Activated naive CD4-positive, alpha-beta T cell treated with anti-CD3 and anti-CD28 coated beads for 36 hours (primary cell): ENCODE results near the gene TNFAIP6. TPM values are rescaled to one million over a fixed set of nuclear protein-coding genes. Genes with fewer than 3 reads are reported as not detected.
"Not testable (repeated sequence)": the region's sequence is repeated elsewhere in the genome, so short reads cannot be mapped to it uniquely, and the experiment has no call there.

Experiments used
- CTCF ChIA-PET: fragments of 350-600 bp; sonication (Branson Sonifier 250); formaldehyde crosslinking; loops from one replicate; lab custom pipeline; 2021; ENCODE audit warnings: antibody characterized with exemption; lab: Charles Lee
- DNase-seq: peaks from one replicate; pipeline ENCODE4 v3.0.0-alpha.2; 2020
- H3K27ac Mint-ChIP-seq: one replicate; pipeline ENCODE4 v1.8.0; 2021; ENCODE audit warnings: mild to moderate bottlenecking, mixed read lengths
- H3K27me3 Mint-ChIP-seq: one replicate; pipeline ENCODE4 v1.8.0; 2021; ENCODE audit warnings: low read depth, mixed read lengths
- H3K36me3 Mint-ChIP-seq: one replicate; pipeline ENCODE4 v1.8.0; 2021; ENCODE audit warnings: low read depth, mixed read lengths
- H3K4me1 Mint-ChIP-seq: one replicate; pipeline ENCODE4 v1.8.0; 2021; ENCODE audit warnings: low read depth, mixed read lengths
- H3K4me3 Mint-ChIP-seq: one replicate; pipeline ENCODE4 v1.8.0; 2021; ENCODE audit warnings: mild to moderate bottlenecking, moderate library complexity, mixed read lengths
- H3K9me3 Mint-ChIP-seq: one replicate; pipeline ENCODE4 v1.8.0; 2021; ENCODE audit warnings: mixed read lengths
- intact Hi-C: fragments of 100-400 bp; cut with micrococcal nuclease; formaldehyde crosslinking; loops from one replicate; pipeline ENCODE4 v1.15.1; 2023
- total RNA-seq, 2 experiments: library from RNA; stranded (reverse); gene quantifications; one replicate each; pipeline ENCODE4 v1.2.3, GENCODE V29; 2021

TNFAIP6 gene
- total RNA-seq, 2 experiments from 2014 or later = not detected

DNA sequence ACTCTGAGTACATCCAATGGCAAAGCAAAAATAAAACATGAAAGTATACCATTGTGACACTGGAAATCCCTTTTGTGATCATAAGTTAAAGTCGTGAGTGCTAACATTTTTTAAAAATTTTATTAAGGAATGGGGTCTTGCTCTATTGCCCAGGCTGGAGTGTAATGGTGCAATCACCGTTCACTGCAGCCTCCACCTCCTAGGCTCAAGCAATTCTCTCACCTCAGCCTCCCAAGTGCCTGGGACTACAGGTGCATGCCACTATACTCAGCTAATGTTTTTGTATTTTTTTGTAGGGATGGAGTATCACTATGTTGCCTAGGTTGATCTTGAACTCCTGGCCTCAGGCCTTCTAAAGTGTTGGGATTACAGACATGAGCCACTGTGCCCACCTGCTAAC lies 14.3 kb upstream of the TNFAIP6 start:
- Mint-ChIP-seq H3K4me1 (no peaks in the 10 kb centered on the region), H3K36me3 (peaks cover 3% of the 10 kb centered on the region), H3K27me3 (peaks cover 4% of the 10 kb centered on the region), H3K27ac (no peak overlapping the region), H3K9me3 (peaks cover 9% of the 10 kb centered on the region), H3K4me3 (no peak overlapping the region)
- DNase-seq = no peak
- CTCF ChIA-PET = interaction anchor here (0.6 kb wide), 1 partner anchor 295 kb away, joined by 3 read pairs; no protein-coding TSS in a partner anchor
- intact Hi-C loops = no loop called here

DNA sequence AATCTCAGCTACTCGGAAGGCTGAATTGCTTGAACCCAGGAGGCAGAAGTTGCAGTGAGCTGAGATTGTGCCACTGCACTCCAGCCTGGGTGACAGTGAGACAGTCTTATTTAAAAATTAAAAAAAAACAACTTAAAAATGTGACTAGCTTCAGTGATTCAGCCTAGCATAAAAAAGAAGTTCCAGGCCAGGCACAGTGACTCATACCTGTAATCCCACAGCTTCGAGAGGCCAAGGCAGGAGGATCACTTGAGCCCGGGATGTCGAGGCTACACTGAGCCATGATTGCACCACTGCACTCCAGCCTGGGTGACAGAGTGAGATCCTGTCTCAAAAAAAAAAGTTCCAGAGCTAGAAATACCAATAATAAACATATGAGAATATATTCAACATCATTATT lies 13.2 kb upstream of the TNFAIP6 start:
- H3K9me3 Mint-ChIP-seq, H3K27me3 Mint-ChIP-seq, H3K4me1 Mint-ChIP-seq, intact Hi-C loops, H3K36me3 Mint-ChIP-seq, CTCF ChIA-PET, H3K27ac Mint-ChIP-seq, H3K4me3 Mint-ChIP-seq, DNase-seq: not testable (repeated sequence)

DNA sequence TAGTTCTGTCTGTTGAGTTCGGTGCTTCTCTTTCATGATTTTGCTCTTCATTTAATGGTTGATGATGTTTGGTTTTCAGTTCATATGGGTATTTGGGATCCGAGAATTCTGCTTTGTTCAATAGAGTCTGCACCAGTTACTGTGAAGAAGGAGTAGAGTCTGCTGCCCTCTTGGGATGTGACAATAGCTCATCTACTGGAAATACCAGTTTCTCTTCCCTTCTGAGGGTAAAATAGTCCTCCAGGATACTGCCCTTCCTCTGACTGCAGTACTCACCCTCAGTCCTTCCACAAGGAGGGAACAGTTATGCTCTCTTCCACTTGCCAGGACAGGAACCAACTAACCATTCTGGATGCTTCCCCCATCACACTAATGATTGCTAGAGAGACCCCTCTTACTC lies 12.5 kb upstream of the TNFAIP6 start:
- H3K4me3 Mint-ChIP-seq = no peak overlapping the region
- H3K9me3 Mint-ChIP-seq = peaks cover 9% of the 10 kb centered on the region
- intact Hi-C loops = no loop called here
- CTCF ChIA-PET = no interaction called here
- no peaks in the 10 kb centered on the region for H3K4me1 Mint-ChIP-seq
- DNase-seq = no peak
- H3K27me3 Mint-ChIP-seq = peaks cover 4% of the 10 kb centered on the region
- peaks cover 3% of the 10 kb centered on the region for H3K36me3 Mint-ChIP-seq
- H3K27ac Mint-ChIP-seq = no peak overlapping the region

DNA sequence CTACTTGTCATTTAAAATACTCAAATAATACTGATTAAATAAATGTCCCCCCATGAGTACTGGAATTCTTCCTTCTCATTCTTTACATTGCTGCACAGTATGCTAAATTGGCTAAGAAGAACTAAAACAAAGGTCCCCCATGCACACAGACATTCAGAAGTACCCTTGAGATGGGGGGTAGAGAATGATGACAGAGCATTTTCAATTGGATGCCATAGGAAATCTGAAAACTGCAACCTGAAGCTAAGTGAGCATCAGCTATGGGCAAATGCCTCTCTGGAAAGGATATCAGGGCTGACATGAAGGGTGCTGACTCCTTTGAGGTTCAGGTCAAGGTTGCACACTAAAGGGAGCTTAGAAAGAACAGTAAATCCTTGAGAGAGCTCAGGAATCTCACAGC lies 10.1 kb upstream of the TNFAIP6 start:
- DNase-seq = no peak
- peaks cover 2% of the 10 kb centered on the region for H3K9me3 Mint-ChIP-seq
- H3K36me3 Mint-ChIP-seq = no peaks in the 10 kb centered on the region
- H3K27me3 Mint-ChIP-seq = no peaks in the 10 kb centered on the region
- CTCF ChIA-PET = no interaction called here
- H3K27ac Mint-ChIP-seq = no peak overlapping the region
- intact Hi-C loops = no loop called here
- no peaks in the 10 kb centered on the region for H3K4me1 Mint-ChIP-seq
- no peak overlapping the region for H3K4me3 Mint-ChIP-seq

DNA sequence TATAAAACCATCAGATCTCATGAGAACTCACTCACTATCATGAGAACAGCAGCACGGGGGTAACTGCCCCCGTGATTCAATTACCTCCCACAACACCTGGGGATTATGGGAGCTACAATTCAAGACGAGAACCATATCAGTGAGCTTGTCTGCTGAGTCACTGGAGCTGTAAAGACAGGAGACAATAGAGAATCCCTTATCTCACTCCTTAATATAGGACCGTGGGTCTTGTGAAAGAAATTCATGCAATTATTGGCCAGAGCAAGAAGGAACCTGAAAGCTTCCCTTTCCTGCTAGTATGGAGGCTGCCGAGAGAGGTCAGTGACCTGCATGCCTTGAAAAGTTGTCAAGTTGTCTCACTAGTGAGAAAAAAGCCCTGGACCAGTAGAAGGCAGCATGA lies 9.5 kb upstream of the TNFAIP6 start:
- intact Hi-C loops = no loop called here

DNA sequence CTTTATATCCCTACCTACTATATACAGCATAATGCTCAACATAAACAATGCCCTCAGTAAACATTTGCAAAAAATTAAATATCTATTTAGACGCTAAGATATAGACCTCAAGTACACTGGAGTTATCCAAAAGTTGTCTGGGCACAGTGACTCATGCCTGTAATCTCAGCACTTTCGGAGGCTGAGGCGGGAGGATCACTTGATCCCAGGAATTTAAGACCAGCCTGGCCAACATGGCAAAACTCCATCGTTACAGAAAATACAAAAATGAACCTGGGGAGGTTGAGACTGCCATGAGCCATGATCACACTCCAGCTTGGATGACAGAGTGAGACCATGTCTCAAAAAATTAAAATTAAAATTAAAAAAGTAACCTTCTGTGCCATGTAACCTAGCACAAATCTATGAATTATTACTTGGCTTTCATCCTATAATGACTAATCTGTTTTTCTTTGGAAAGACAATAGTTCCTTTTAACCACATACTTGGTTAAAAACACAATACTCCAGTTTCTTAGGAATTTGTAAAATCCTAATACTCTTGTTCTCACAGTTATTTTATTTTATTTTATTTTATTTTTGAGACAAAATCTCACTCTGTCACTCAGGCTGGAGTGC lies 6.7 kb upstream of the TNFAIP6 start:
- intact Hi-C loops = no loop called here
- DNase-seq = no peak
- CTCF ChIA-PET = no interaction called here

More for the DNA sequence above, 9.5 kb upstream of the TNFAIP6 start:
- CTCF ChIA-PET = no interaction called here
- Mint-ChIP-seq H3K27me3 (no peaks in the 10 kb centered on the region), H3K4me3 (no peak overlapping the region), H3K9me3 (peaks cover 2% of the 10 kb centered on the region), H3K36me3 (no peaks in the 10 kb centered on the region), H3K27ac (no peak overlapping the region), H3K4me1 (no peaks in the 10 kb centered on the region)
- no peak for DNase-seq

DNA sequence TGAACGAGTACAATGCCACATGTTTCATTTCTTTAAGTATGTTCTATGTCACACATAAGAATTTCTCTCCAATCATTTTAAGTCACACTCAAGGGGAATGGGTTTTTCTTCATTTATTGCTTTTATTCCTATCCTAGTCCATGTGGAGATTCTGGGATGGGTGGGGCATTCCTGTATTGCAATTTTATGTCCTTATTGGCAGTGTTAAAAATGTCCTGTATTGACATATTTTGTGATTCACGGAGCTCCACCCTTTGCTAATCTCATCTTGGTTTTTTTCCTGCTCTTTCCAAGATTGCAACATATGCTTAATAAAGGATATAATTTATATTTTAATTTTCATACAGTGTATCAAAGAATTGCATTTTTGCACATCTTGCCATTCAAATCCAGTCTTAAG lies 3.4 kb upstream of the TNFAIP6 start:
- CTCF ChIA-PET = no interaction called here
- Mint-ChIP-seq H3K27me3 (no peaks in the 10 kb centered on the region), H3K36me3 (no peaks in the 10 kb centered on the region), H3K4me3 (no peak overlapping the region), H3K4me1 (no peaks in the 10 kb centered on the region), H3K9me3 (no peaks in the 10 kb centered on the region), H3K27ac (no peak overlapping the region)
- DNase-seq = no peak
- intact Hi-C loops = no loop called here

More for the DNA sequence above, 6.7 kb upstream of the TNFAIP6 start:
- no peaks in the 10 kb centered on the region for H3K36me3 Mint-ChIP-seq
- no peaks in the 10 kb centered on the region for H3K4me1 Mint-ChIP-seq
- H3K9me3 Mint-ChIP-seq = no peaks in the 10 kb centered on the region
- H3K27ac Mint-ChIP-seq = no peak overlapping the region
- no peak overlapping the region for H3K4me3 Mint-ChIP-seq
- H3K27me3 Mint-ChIP-seq = no peaks in the 10 kb centered on the region

DNA sequence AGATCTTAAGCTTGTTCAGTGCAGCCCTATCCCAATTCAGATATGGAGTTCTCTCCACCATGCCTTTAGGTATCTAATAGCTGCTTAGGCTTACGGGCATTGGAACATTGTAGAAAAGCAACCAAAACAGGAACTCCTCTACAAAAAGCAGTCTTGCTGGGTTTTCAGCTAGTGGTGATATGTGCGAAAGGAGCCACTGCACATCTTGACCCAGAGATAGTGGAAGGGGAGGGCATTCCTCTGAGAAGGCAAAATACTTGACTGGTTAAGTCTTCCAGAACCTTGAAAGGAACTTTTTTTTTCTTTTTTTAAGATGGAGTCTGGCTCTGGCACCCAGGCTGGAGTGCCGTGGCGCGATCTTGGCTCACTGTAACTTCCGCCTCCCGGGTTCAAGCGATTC lies 2.6 kb upstream of the TNFAIP6 start:
- DNase-seq = no peak
- intact Hi-C loops = no loop called here
- no peaks in the 10 kb centered on the region for H3K36me3 Mint-ChIP-seq

DNA sequence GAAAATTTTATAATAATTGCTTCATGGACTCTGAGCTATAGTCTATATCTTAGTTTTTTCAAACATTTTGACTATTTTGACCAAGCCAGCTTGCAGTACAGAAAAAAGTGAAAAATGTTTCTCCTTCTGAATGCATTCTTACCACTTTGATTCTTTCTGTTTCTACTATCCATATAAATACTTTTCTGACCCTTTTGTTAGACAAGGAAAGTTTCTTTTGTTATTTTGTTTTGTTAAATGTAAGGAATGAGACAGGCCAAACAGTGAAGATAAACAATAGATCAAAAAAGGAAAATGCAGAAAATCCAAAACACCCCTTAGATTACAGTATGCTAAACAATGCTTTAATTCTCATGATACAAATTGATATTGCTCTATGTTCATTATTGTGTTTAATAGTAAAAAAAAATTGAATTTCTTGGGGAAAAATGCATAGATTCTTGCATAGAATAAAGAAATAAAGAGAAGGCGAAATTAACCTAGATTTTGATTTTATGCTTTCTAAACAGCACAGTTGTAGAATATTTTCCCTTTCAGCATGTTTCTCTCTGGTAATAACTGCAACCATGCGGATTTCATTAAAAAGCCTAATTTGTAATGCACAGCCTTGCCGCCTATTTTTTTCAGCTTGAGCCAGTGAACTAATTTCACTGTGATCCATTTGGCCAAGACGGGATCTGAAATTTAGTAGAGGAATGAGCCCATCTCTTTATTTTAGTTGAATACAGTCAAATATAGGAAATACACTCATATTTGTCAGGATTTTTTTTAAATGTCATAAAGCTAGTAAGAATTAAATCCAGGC lies 976 bp downstream of the TNFAIP6 start:
- intact Hi-C loops = no loop called here
- H3K9me3 Mint-ChIP-seq = no peaks in the 10 kb centered on the region
- H3K27ac Mint-ChIP-seq = no peak overlapping the region
- H3K4me3 Mint-ChIP-seq = no peak overlapping the region
- DNase-seq = no peak
- CTCF ChIA-PET = no interaction called here
- H3K36me3 Mint-ChIP-seq = no peaks in the 10 kb centered on the region
- H3K27me3 Mint-ChIP-seq = no peaks in the 10 kb centered on the region
- no peaks in the 10 kb centered on the region for H3K4me1 Mint-ChIP-seq

More for the DNA sequence above, 2.6 kb upstream of the TNFAIP6 start:
- H3K4me3 Mint-ChIP-seq = no peak overlapping the region
- no peaks in the 10 kb centered on the region for H3K9me3 Mint-ChIP-seq
- CTCF ChIA-PET = no interaction called here
- no peak overlapping the region for H3K27ac Mint-ChIP-seq
- no peaks in the 10 kb centered on the region for H3K4me1 Mint-ChIP-seq
- H3K27me3 Mint-ChIP-seq = no peaks in the 10 kb centered on the region

DNA sequence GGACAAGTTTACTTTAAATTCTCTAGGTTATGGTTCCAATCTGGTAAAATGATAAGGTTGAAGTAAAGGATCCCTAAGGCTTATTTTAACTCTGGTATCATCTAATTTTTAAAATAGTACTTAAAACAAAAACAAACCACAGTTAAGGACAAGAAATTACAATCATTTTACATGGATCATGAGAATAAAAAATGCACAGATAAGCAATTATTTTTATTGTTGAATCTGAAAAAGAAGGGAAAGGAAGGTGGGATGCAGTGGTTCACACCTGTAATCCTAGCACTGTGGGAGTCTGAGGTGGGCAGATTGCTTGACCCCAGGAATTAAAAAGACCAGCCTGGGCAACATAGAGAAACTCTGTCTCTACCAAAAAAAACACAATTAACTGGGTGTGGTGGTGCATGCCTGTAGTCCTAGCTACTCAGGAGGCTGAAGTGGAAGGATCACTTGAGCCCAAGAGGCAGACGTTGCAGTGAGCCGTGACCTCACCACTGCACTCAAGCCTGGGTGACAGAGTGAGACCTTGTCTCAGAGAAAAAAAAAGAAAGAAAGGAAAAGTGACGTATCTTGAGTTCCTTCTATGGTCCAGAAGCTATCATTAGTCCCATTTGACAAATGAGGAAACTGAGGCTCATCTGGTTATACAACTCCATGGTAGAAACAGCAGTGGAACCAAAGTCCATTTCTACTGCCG lies 2.5 kb downstream of the TNFAIP6 start:
- Mint-ChIP-seq H3K9me3 (no peaks in the 10 kb centered on the region), H3K4me1 (peaks cover 2% of the 10 kb centered on the region), H3K36me3 (no peaks in the 10 kb centered on the region), H3K27me3 (no peaks in the 10 kb centered on the region), H3K27ac (no peak overlapping the region), H3K4me3 (no peak overlapping the region)
- intact Hi-C loops = no loop called here
- DNase-seq = no peak
- CTCF ChIA-PET = no interaction called here

DNA sequence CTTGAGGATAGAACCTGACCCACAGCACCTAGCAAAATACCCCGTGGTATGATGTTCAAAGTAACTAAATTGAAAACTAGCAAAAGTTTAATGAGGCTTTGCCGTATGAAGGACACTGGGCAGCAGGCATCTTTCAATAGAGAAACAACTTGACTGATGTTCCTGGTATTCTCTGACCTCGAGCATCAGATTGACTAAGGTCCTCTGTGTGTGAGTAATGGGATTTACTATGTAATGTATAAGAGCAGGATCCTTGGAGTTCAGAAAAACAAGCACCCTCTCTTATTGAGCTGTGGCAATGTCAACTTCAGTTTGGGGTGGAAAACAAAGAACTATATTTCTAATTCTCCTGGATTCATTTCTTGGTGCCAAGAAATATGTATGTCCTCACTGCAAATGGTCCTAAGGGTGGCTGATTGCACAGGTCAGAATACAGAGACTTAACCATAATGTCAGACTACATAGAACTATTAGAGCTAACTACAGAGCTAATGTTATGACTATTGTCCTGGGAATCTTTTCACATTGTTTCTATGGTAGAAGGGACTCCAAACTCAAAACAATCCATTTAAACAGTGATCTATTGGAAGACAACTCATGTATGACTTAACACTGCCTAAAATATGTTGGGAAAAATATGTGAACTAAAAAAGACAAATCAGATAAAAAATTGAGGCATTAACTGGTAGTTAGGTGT lies 4.4 kb downstream of the TNFAIP6 start:
- CTCF ChIA-PET = no interaction called here
- H3K4me3 Mint-ChIP-seq = no peak overlapping the region
- intact Hi-C loops = no loop called here

DNA sequence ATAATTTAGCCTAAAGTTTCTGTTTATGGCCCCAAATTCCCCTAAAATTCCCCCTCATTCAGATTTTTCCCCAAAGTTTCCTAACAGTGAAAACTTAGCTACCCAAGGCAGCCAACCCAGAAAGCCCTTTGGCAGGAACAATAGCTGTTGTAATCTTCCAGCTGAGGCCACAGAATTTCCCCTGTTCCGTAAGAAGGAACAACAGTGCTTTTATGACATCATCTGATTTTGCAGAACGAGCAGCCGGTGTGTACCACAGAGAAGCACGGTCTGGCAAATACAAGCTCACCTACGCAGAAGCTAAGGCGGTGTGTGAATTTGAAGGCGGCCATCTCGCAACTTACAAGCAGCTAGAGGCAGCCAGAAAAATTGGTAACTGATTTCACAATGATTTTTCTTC lies 6.3 kb downstream of the TNFAIP6 start:
- Mint-ChIP-seq H3K27me3 (no peaks in the 10 kb centered on the region), H3K9me3 (no peaks in the 10 kb centered on the region), H3K4me3 (no peak overlapping the region), H3K4me1 (peaks cover 2% of the 10 kb centered on the region), H3K36me3 (no peaks in the 10 kb centered on the region), H3K27ac (peak overlapping the region; percentile 46)
- CTCF ChIA-PET = no interaction called here
- intact Hi-C loops = loop anchor here (2.0 kb wide), 1 partner anchor 23 kb away; no protein-coding TSS in a partner anchor
- DNase-seq = no peak

More for the DNA sequence above, 4.4 kb downstream of the TNFAIP6 start:
- Mint-ChIP-seq H3K9me3 (no peaks in the 10 kb centered on the region), H3K27ac (no peak overlapping the region), H3K36me3 (no peaks in the 10 kb centered on the region), H3K4me1 (peaks cover 2% of the 10 kb centered on the region), H3K27me3 (no peaks in the 10 kb centered on the region)
- no peak for DNase-seq
